Stomach (tissue), 9 donors: Measurements from ENCODE around the gene CENPP. TPM values are rescaled to one million over a fixed set of nuclear protein-coding genes. Genes with fewer than 3 reads are reported as not detected.

Experiments used
- DNase-seq, 2 donors: peaks; one replicate each; pipeline versions ENCODE4 v3.0.0 to v3.0.0-alpha.2; 2013 to 2019
- H3K27ac ChIP-seq, 5 donors: fragments of 200-600 bp in 4 of 5; sonication (generic) in 4 of 5; one replicate each; pipeline ENCODE4 v1.5.1; 2013 to 2019; ENCODE audit warnings: mild to moderate bottlenecking in 1 of 5, moderate library complexity in 1 of 5
- H3K27me3 ChIP-seq, 3 donors: fragments of 200-600 bp; sonication (generic); one replicate each; pipeline ENCODE4 v1.5.1; 2017 to 2019; ENCODE audit warnings: mixed run types in 1 of 3
- H3K36me3 ChIP-seq, 4 donors: fragments of 200-600 bp; sonication (generic); 1 replicate in 3 of 4; 2 replicates in 1 of 4; pipeline ENCODE4 v1.5.1; 2016 to 2019
- H3K4me1 ChIP-seq, 4 donors: fragments of 200-600 bp; sonication (generic); one replicate each; pipeline ENCODE4 v1.5.1; 2016 to 2019
- H3K4me3 ChIP-seq, 4 donors: fragments of 200-600 bp; sonication (generic) in 3 of 4; one replicate each; pipeline ENCODE4 v1.5.1; 2016 to 2019; ENCODE audit warnings: mild to moderate bottlenecking in 1 of 4
- H3K9me3 ChIP-seq, 4 donors: fragments of 200-600 bp; sonication (generic); one replicate each; pipeline ENCODE4 v1.5.1; 2016 to 2019
- CTCF ChIP-seq, 7 experiments: fragments of 450-650 bp in 4 of 7; fragments of 200-600 bp in 3 of 7; sonication (generic) in 3 of 7; IDR thresholded peaks; one replicate each; pipeline ENCODE4 v1.5.1; 2016 to 2019; ENCODE audit warnings: antibody characterized with exemption in 7 of 7, control low read depth in 2 of 7, mild to moderate bottlenecking in 1 of 7
- EP300 ChIP-seq: sonication (generic); formaldehyde crosslinking; IDR thresholded peaks from one replicate; pipeline ENCODE4 v1.6.1; 2017; ENCODE audit warnings: antibody characterized with exemption
- POLR2A ChIP-seq, 4 donors: fragments of 450-650 bp; IDR thresholded peaks; one replicate each; pipeline ENCODE4 v1.6.1; 2016; ENCODE audit warnings: antibody characterized with exemption in 4 of 4, control low read depth in 2 of 4, mild to moderate bottlenecking in 1 of 4, moderate library complexity in 1 of 4
- POLR2AphosphoS5 ChIP-seq, 3 donors: sonication (generic); formaldehyde crosslinking; IDR thresholded peaks; one replicate each; pipeline ENCODE4 v1.6.1; 2016; ENCODE audit warnings: antibody characterized with exemption in 3 of 3
- WGBS, 5 donors: extraction: QIAGEN DNeasy Blood & Tissue Kit in 3 of 5; methylation state at CpG; one replicate each; pipeline versions ENCODE4 v1.1.5 to v1.1.7; 2013 to 2018; 5-methylcytosine and 5-hydroxymethylcytosine counted together
- intact Hi-C: fragments of 100-400 bp; cut with DNase I; formaldehyde crosslinking; loops from one replicate; pipeline ENCODE4 v1.15.1; 2023; ENCODE audit warnings: low total_unique reads
- polyA plus RNA-seq, 3 donors: library from polyadenylated mRNA; stranded (reverse); fragments of 200-250 nt; gene quantifications; one replicate each; pipeline ENCODE4 v1.2.3, GENCODE V29; 2013
- total RNA-seq, 5 donors: library from RNA; depleted of rRNA; stranded (reverse); fragments of >200 nt; gene quantifications; one replicate each; pipeline versions ENCODE4 v1.1.0 to v1.2.3, GENCODE V29; 2014 to 2016
- donor health status: healthy with polysubstance abuse.
- donor health status: Bipolar disorder and iron deficiency.
- donor health status: healthy.

Gene CENPP
- total and polyA plus RNA-seq, 8 donors = 1.3 to 37.9 (median 3.2) TPM

- H3K27ac ChIP-seq = peak overlapping the region in 1 of 5 donors; percentile 7
- no peaks in the 10 kb centered on the region for H3K4me1 ChIP-seq
- DNase-seq = no peak
- intact Hi-C loops = no loop called here
- TF ChIP-seq POLR2A (IDR thresholded peaks at IDR 0.05) (no peak), CTCF (IDR thresholded peaks at IDR 0.05) (no peak), POLR2AphosphoS5 (IDR thresholded peaks at IDR 0.05) (no peak), EP300 (no peak)
- no peaks in the 10 kb centered on the region for H3K9me3 ChIP-seq
- WGBS, 5 donors = 61 to 72% (median 68%) methylated on average over 6 of the region's 6 CpGs
- no peak overlapping the region for H3K4me3 ChIP-seq
- no peaks in the 10 kb centered on the region for H3K36me3 ChIP-seq
- no peaks in the 10 kb centered on the region for H3K27me3 ChIP-seq
These were observed 59.7 kb downstream of the CENPP start for GRCh38 chr9:92385477-92385876.

DNA sequence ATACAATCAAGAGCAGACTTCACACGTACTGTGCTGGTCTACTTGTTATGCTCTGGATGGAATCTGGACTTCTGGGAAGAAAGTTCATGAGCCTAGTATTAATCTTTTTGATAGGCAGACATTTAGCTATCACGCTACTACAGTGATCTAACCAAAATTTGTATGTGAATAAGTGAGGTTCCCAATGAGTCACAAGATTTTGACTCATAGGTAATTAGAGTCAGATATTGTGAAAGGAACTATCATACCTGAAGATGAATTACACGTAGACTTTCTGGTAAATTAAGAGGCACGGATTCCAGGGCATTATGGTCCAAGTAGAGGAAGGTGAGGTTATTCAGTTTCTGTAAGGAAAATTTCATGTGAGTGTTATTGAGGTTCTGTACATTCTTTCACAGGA, 60.2 kb downstream of the CENPP start:
- Histone ChIP-seq H3K36me3 (no peaks in the 10 kb centered on the region), H3K4me3 (no peak overlapping the region), H3K27ac (peak overlapping the region in 1 of 5 donors; percentile 7), H3K9me3 (no peaks in the 10 kb centered on the region), H3K4me1 (no peaks in the 10 kb centered on the region), H3K27me3 (no peaks in the 10 kb centered on the region)
- DNase-seq = no peak
- intact Hi-C loops = no loop called here
- WGBS, 5 donors = 89 to 97% (median 94%) methylated on average over 4 of the region's 4 CpGs
- no peak for TF ChIP-seq EP300
- no peak for TF ChIP-seq POLR2AphosphoS5 (IDR thresholded peaks at IDR 0.05)
- no peak for TF ChIP-seq CTCF (IDR thresholded peaks at IDR 0.05)
- no peak for TF ChIP-seq POLR2A (IDR thresholded peaks at IDR 0.05)

- Histone ChIP-seq H3K27ac (no peak overlapping the region), H3K36me3 (no peaks in the 10 kb centered on the region), H3K4me3 (no peak overlapping the region), H3K9me3 (no peaks in the 10 kb centered on the region), H3K27me3 (no peaks in the 10 kb centered on the region), H3K4me1 (peaks cover 0 to 9% (median 2%) of the 10 kb centered on the region in 4 donors)
- TF ChIP-seq EP300 (no peak), CTCF (IDR thresholded peaks at IDR 0.05) (no peak)
- DNase-seq = no peak
- intact Hi-C loops = no loop called here
- WGBS, 5 donors = 86 to 97% (median 88%) methylated on average over 2 of the region's 2 CpGs
These were observed 66.9 kb downstream of the CENPP start for GRCh38 chr9:92392690-92393089.

DNA sequence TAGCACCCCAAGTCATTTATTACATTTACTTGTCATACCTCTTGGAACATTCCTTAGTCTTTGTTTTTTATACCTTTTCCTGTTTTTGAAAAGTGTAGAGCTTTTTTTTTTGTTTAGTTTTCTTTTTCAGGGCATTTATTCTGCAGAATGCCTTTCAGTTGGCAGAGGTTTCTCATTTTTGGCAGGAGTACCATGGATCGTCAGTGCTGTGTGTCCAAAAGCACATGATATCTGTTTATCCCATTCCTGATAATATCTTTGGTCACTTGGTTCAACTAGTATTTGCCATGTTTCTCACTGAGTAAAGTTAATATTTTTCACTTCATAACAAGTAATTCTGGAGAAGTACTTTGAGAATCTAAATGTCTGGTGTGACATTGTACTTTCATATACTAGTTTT, 67.9 kb downstream of the CENPP start:
- no peak for DNase-seq
- peaks cover 0 to 9% (median 2%) of the 10 kb centered on the region in 4 donors for H3K4me1 ChIP-seq
- H3K9me3 ChIP-seq = no peaks in the 10 kb centered on the region
- H3K27ac ChIP-seq = peak overlapping the region in 2 of 5 donors; percentile 13 to 20
- 3 to 41% (median 23%) methylated on average over 1 of the region's 1 CpG for whole genome bisulfite sequencing, 5 donors
- H3K4me3 ChIP-seq = no peak overlapping the region
- TF ChIP-seq POLR2AphosphoS5 (IDR thresholded peaks at IDR 0.05) = no peak
- TF ChIP-seq POLR2A (IDR thresholded peaks at IDR 0.05) = no peak
- no peak for TF ChIP-seq EP300
- no peak for TF ChIP-seq CTCF (IDR thresholded peaks at IDR 0.05)
- intact Hi-C loops = no loop called here
- H3K27me3 ChIP-seq = no peaks in the 10 kb centered on the region
- no peaks in the 10 kb centered on the region for H3K36me3 ChIP-seq
